GM12892 (cell line): ENCODE results near the gene ISG20L2.

Experiments
- POLR2A ChIP-seq: IDR thresholded peaks from 2 replicates; pipeline ENCODE4 v1.6.1; 2011; ENCODE audit warnings: low read depth, low read length, control low read depth
- POLR2AphosphoS5 ChIP-seq: IDR thresholded peaks from 2 replicates; pipeline ENCODE4 v1.6.1; 2011; ENCODE audit warnings: low read depth, low read length, control low read depth
- TAF1 ChIP-seq: IDR thresholded peaks from 2 replicates; pipeline ENCODE4 v1.6.1; 2011; ENCODE audit warnings: low read depth, mild to moderate bottlenecking, control low read depth, low read length, borderline replicate concordance

DNA sequence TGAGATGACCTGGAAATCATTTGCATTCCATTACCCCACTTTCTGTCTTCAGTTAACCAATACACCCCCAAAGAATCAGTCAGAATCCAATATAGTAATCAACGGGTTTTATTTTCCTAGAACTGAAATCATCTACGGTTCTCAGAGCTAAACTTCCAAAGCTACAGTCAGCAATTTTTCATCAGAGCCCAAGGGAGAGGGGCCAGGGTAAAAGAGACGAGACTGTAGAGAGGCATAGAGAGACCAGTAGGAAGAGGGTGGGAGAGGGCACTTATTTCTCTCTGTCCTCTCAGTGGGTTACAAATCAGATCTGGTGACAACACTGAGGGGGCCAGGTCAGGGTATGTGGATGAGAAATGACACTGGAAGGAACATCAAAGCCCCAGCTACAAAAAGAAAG lies 13.5 kb upstream of the ISG20L2 start:
- TF ChIP-seq POLR2A (no peak), POLR2AphosphoS5 (no peak), TAF1 (no peak)
